ENCODE results near the gene NACA. TPM values are rescaled to one million over a fixed set of nuclear protein-coding genes. Genes with fewer than 3 reads are reported as not detected.

The NACA gene
- total and polyA plus RNA-seq, 2 of the 13 experiments (the other 11 are each of a cell fraction or from before 2014, with no cell fraction given), result 799 to 1,700 TPM

DNA sequence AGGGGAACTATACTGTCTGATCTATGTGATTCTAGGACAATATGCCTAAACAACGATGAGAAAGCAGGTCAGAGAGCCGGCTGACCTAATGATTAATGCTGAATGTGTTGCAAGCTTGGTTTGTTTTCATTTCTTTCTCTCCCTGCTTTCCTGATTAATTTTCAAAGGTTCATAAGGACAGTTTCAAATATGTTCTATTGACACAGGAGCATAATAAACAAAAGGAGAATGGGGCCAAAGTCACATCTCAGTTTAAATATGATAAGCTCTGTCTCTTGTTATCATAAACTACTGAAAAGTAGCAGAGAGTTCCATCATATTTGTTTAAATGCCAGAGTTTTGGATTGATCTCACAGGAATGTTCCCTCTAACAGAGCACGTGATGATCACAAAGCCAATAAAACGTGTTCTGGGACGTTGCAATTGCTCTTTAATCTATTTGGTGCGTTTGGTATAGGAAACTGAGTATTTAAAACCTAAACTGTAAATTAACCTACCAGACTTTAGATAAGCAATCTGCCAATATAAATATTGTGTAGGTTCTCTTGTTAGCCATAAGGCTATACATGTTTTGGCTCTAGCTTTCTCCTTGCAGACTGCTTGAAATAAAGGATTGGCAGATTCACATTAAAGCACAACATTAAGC lies 34.3 kb upstream of the NACA start (continued):
- TF ChIP-seq ZNF318 (CRISPR knock-in tag; IDR thresholded peaks at IDR 0.05) (no peak), ISX (CRISPR knock-in tag; conservative IDR thresholded peaks at IDR 0.05) (no peak), CHD4 (IDR thresholded peaks at IDR 0.05; ENCODE audit: borderline replicate concordance, low read length) (no peak), MEF2D (CRISPR knock-in tag; IDR thresholded peaks at IDR 0.05) (0 out of 2 replicates have a peak, but pooled peaks have one; percentile 43), TCF7 (IDR thresholded peaks at IDR 0.05; ENCODE audit: low read depth) (peak; percentile 93), SALL2 (CRISPR knock-in tag; IDR thresholded peaks at IDR 0.05) (no peak), PAXIP1 (CRISPR knock-in tag; conservative IDR thresholded peaks at IDR 0.05) (peak; percentile 96), ZNF512B (CRISPR knock-in tag; IDR thresholded peaks at IDR 0.05; ENCODE audit: borderline replicate concordance) (no peak), ZNF572 (CRISPR knock-in tag; IDR thresholded peaks at IDR 0.05) (no peak), CEBPG (CRISPR knock-in tag; IDR thresholded peaks at IDR 0.05) (peak; percentile 77)
- TF ChIP-seq, protein P1, sequence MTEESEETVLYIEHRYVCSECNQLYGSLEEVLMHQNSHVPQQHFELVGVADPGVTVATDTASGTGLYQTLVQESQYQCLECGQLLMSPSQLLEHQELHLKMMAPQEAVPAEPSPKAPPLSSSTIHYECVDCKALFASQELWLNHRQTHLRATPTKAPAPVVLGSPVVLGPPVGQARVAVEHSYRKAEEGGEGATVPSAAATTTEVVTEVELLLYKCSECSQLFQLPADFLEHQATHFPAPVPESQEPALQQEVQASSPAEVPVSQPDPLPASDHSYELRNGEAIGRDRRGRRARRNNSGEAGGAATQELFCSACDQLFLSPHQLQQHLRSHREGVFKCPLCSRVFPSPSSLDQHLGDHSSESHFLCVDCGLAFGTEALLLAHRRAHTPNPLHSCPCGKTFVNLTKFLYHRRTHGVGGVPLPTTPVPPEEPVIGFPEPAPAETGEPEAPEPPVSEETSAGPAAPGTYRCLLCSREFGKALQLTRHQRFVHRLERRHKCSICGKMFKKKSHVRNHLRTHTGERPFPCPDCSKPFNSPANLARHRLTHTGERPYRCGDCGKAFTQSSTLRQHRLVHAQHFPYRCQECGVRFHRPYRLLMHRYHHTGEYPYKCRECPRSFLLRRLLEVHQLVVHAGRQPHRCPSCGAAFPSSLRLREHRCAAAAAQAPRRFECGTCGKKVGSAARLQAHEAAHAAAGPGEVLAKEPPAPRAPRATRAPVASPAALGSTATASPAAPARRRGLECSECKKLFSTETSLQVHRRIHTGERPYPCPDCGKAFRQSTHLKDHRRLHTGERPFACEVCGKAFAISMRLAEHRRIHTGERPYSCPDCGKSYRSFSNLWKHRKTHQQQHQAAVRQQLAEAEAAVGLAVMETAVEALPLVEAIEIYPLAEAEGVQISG (CRISPR knock-in tag; IDR thresholded peaks at IDR 0.05), result no peak; the same call in 1 of the 2 replicates
